ENCODE results near the gene PNKP. TPM values are rescaled to one million over a fixed set of nuclear protein-coding genes. Genes with fewer than 3 reads are reported as not detected.

PNKP gene
- total RNA-seq, 1 donor from 2014 or later: 69.3 TPM

- no peaks in the 10 kb centered on the region for H3K27me3 ChIP-seq (ENCODE audit: control insufficient read depth, insufficient read depth, low read length)
- no peak for DNase-seq (ENCODE audit: low read depth)
- H3K36me3 ChIP-seq (ENCODE audit: control insufficient read depth, insufficient read depth, low read length): no peaks in the 10 kb centered on the region
- no peak for TF ChIP-seq CTCF (IDR thresholded peaks at IDR 0.05; ENCODE audit: insufficient read depth, low read length, poor library complexity, severe bottlenecking)
- no peak overlapping the region for H3K4me3 ChIP-seq (ENCODE audit: low read depth, low read length)
Measured at GRCh38 chr19:49910179-49910578, 42.8 kb upstream of the PNKP start.

- DNase-seq (ENCODE audit: low read depth): no peak
- no peak for TF ChIP-seq CTCF (IDR thresholded peaks at IDR 0.05; ENCODE audit: insufficient read depth, low read length, poor library complexity, severe bottlenecking)
- no peaks in the 10 kb centered on the region for H3K27me3 ChIP-seq (ENCODE audit: control insufficient read depth, insufficient read depth, low read length)
- no peaks in the 10 kb centered on the region for H3K36me3 ChIP-seq (ENCODE audit: control insufficient read depth, insufficient read depth, low read length)
- H3K4me3 ChIP-seq (ENCODE audit: low read depth, low read length): no peak overlapping the region
Measured at GRCh38 chr19:49908480-49909420, 41.4 kb upstream of the PNKP start.

- TF ChIP-seq CTCF (IDR thresholded peaks at IDR 0.05; ENCODE audit: insufficient read depth, low read length, poor library complexity, severe bottlenecking): no peak
- no peaks in the 10 kb centered on the region for H3K27me3 ChIP-seq (ENCODE audit: control insufficient read depth, insufficient read depth, low read length)
- H3K4me3 ChIP-seq (ENCODE audit: low read depth, low read length): no peak overlapping the region
- no peaks in the 10 kb centered on the region for H3K36me3 ChIP-seq (ENCODE audit: control insufficient read depth, insufficient read depth, low read length)
- no peak for DNase-seq (ENCODE audit: low read depth)
Measured at GRCh38 chr19:49907745-49908446, 40.5 kb upstream of the PNKP start.

- no peaks in the 10 kb centered on the region for H3K36me3 ChIP-seq (ENCODE audit: control insufficient read depth, insufficient read depth, low read length)
- no peak for DNase-seq (ENCODE audit: low read depth)
- no peaks in the 10 kb centered on the region for H3K27me3 ChIP-seq (ENCODE audit: control insufficient read depth, insufficient read depth, low read length)
- H3K4me3 ChIP-seq (ENCODE audit: low read depth, low read length): no peak overlapping the region
- no peak for TF ChIP-seq CTCF (IDR thresholded peaks at IDR 0.05; ENCODE audit: insufficient read depth, low read length, poor library complexity, severe bottlenecking)
Measured at GRCh38 chr19:49906879-49907564, 39.6 kb upstream of the PNKP start.

- no peak for DNase-seq (ENCODE audit: low read depth)
- Histone ChIP-seq H3K36me3 (ENCODE audit: control insufficient read depth, insufficient read depth, low read length) (no peaks in the 10 kb centered on the region), H3K4me3 (ENCODE audit: low read depth, low read length) (no peak overlapping the region), H3K27me3 (ENCODE audit: control insufficient read depth, insufficient read depth, low read length) (no peaks in the 10 kb centered on the region)
- no peak for TF ChIP-seq CTCF (IDR thresholded peaks at IDR 0.05; ENCODE audit: insufficient read depth, low read length, poor library complexity, severe bottlenecking)
Measured at GRCh38 chr19:49904136-49904535, 36.8 kb upstream of the PNKP start.
